GM23248 (cell line): ENCODE results near the gene ZNF124. TPM values are rescaled to one million over a fixed set of nuclear protein-coding genes. Genes with fewer than 3 reads are reported as not detected.
A peak's percentile ranks its signal among the peaks of the same experiment; 100 is the strongest.

Experiments used
- DNase-seq: peaks from one replicate; pipeline ENCODE4 v3.0.0-alpha.2; 2015
- H2AFZ ChIP-seq: fragments of 200-600 bp; sonication (generic); 2 replicates; pipeline ENCODE4 v1.6.1; 2016; ENCODE audit warnings: antibody characterized with exemption
- H3F3A ChIP-seq: fragments of 200-600 bp; sonication (generic); 2 replicates; pipeline ENCODE4 v1.6.1; 2016; ENCODE audit warnings: mild to moderate bottlenecking, antibody characterized with exemption, mixed run types; ENCODE audit not compliant: insufficient read depth
- H3K27ac ChIP-seq: fragments of 200-600 bp; sonication (generic); 2 replicates; pipeline ENCODE4 v1.5.1; 2016; ENCODE audit warnings: mild to moderate bottlenecking
- H3K27me3 ChIP-seq: fragments of 200-600 bp; sonication (generic); replicated peaks from 2 replicates; pipeline ENCODE4 v1.6.1; 2016; ENCODE audit warnings: mild to moderate bottlenecking; ENCODE audit not compliant: insufficient read depth
- H3K36me3 ChIP-seq: fragments of 200-600 bp; sonication (generic); 2 replicates; pipeline ENCODE4 v1.6.1; 2016; ENCODE audit warnings: low read depth, mild to moderate bottlenecking
- H3K4me1 ChIP-seq: fragments of 200-600 bp; sonication (generic); 2 replicates; pipeline ENCODE4 v1.6.1; 2016; ENCODE audit warnings: mild to moderate bottlenecking; ENCODE audit not compliant: insufficient read depth
- H3K4me2 ChIP-seq: fragments of 200-600 bp; sonication (generic); one replicate; pipeline ENCODE4 v1.6.1; 2016; ENCODE audit warnings: mild to moderate bottlenecking; ENCODE audit not compliant: unreplicated experiment
- H3K4me3 ChIP-seq: fragments of 200-600 bp; sonication (generic); 2 replicates; pipeline ENCODE4 v1.5.1; 2016; ENCODE audit warnings: mild to moderate bottlenecking
- H3K79me2 ChIP-seq: fragments of 200-600 bp; sonication (generic); 2 replicates; pipeline ENCODE4 v1.6.1; 2016; ENCODE audit warnings: mild to moderate bottlenecking; ENCODE audit not compliant: insufficient read depth
- H3K9ac ChIP-seq: fragments of 200-600 bp; sonication (generic); 2 replicates; pipeline ENCODE4 v1.6.1; 2016; ENCODE audit warnings: mild to moderate bottlenecking
- H3K9me2 ChIP-seq: fragments of 200-600 bp; sonication (generic); 2 replicates; pipeline ENCODE4 v1.6.1; 2016; ENCODE audit warnings: mixed run types, mild to moderate bottlenecking, moderate library complexity; ENCODE audit not compliant: insufficient read depth
- H3K9me3 ChIP-seq: fragments of 200-600 bp; sonication (generic); one replicate; pipeline ENCODE4 v1.6.1; 2017; ENCODE audit warnings: low read depth
- H4K20me1 ChIP-seq: fragments of 200-600 bp; sonication (generic); 2 replicates; pipeline ENCODE4 v1.6.0; 2016; ENCODE audit not compliant: insufficient read depth
- EZH2 ChIP-seq: fragments of 200-600 bp; sonication (generic); IDR thresholded peaks from 2 replicates; pipeline ENCODE4 v1.6.1; 2018; ENCODE audit warnings: antibody characterized with exemption, mild to moderate bottlenecking; ENCODE audit not compliant: insufficient read depth, poor library complexity, severe bottlenecking
- EZH2phosphoT487 ChIP-seq: fragments of 200-600 bp; sonication (generic); IDR thresholded peaks from 2 replicates; pipeline ENCODE4 v1.6.1; 2018; ENCODE audit warnings: antibody characterized with exemption, moderate library complexity, mild to moderate bottlenecking, low read depth; ENCODE audit not compliant: insufficient read depth
- WGBS, 2 experiments: methylation state at CpG; one replicate each; pipeline ENCODE4 v1.1.6; 2015 to 2017; ENCODE audit warnings: low lambda C conversion rate in 2 of 2, low coverage in 1 of 2; ENCODE audit errors: missing lambda C conversion rate in 2 of 2; 5-methylcytosine and 5-hydroxymethylcytosine counted together
- in situ Hi-C: fragments of 300-500 bp; cut with MboI; formaldehyde crosslinking; loops from 2 replicates; pipeline ENCODE4 v1.15.0; 2020
- polyA plus RNA-seq: library from polyadenylated mRNA; unstranded; fragments of >200 nt; fragmentation: Nextera tagmentation; extraction: Ambion mirVana; gene quantifications from 2 replicates; pipeline ENCODE4 v1.2.1, GENCODE V29; 2016
- total RNA-seq: library from RNA; depleted of rRNA; stranded (reverse); fragments of >200 nt; shearing (Covaris generic); gene quantifications from 2 replicates; pipeline ENCODE4 v1.2.3, GENCODE V29; 2014

The ZNF124 gene
- total and polyA plus RNA-seq, 2 experiments from 2014 or later, result 2.8 to 14.1 TPM

DNA sequence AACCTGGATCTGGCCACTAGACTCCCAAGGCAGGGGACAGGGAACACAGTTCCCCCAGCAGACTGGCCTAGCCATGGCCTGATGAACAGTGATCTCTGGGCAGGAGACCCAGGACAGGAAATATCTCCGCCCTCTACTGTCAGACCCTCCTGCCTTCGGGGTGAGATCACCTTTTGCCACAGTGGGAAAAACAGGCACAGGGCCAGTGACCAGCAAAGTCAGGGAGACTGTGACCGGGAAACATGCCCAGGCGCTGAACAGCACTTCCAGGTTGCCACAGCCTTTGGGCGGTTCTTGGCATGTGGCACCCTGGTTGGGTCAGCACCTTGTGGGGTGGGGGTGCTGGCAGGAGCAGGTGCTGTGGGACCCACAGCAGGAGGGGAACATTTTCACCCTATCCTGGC, 58.7 kb downstream of the ZNF124 start:
- 67 to 70% methylated on average over 5 of the region's 5 CpGs for WGBS, 2 experiments
- H3K27ac ChIP-seq, result no peak overlapping the region
- H3K9me2 ChIP-seq, result no peaks in the 10 kb centered on the region
- no peak for TF ChIP-seq EZH2phosphoT487
- TF ChIP-seq EZH2, result no peak
- H3K4me3 ChIP-seq, result no peak overlapping the region
- H3K4me2 ChIP-seq, result no peak overlapping the region
- no peaks in the 10 kb centered on the region for H3K27me3 ChIP-seq
- DNase-seq, result peak; percentile 38
- H3K79me2 ChIP-seq, result no peaks in the 10 kb centered on the region
- 0 out of 2 replicates have a peak, but pooled peaks cover 6% of the 10 kb centered on the region for H3F3A ChIP-seq
- no peaks in the 10 kb centered on the region for H3K4me1 ChIP-seq
- H3K9me3 ChIP-seq, result no peaks in the 10 kb centered on the region
- in situ Hi-C loops, result no loop called here
- no peak overlapping the region for H2AFZ ChIP-seq
- H4K20me1 ChIP-seq, result no peaks in the 10 kb centered on the region
- no peaks in the 10 kb centered on the region for H3K36me3 ChIP-seq
- H3K9ac ChIP-seq, result no peak overlapping the region

GRCh38 chr1:247112479-247112781, 59.4 kb downstream of the ZNF124 start:
- DNase-seq, result no peak
- TF ChIP-seq EZH2phosphoT487, result no peak
- TF ChIP-seq EZH2, result no peak
- H3K36me3 ChIP-seq, result no peaks in the 10 kb centered on the region
- H3K4me2 ChIP-seq, result no peak overlapping the region
- in situ Hi-C loops, result no loop called here
- H3F3A ChIP-seq, result 0 out of 2 replicates have a peak, but pooled peaks cover 6% of the 10 kb centered on the region
- no peaks in the 10 kb centered on the region for H4K20me1 ChIP-seq
- H3K9ac ChIP-seq, result no peak overlapping the region
- H3K4me1 ChIP-seq, result no peaks in the 10 kb centered on the region
- peak overlapping the region; percentile 94 for H2AFZ ChIP-seq
- H3K79me2 ChIP-seq, result no peaks in the 10 kb centered on the region
- no peaks in the 10 kb centered on the region for H3K27me3 ChIP-seq
- H3K9me2 ChIP-seq, result no peaks in the 10 kb centered on the region
- no peak overlapping the region for H3K27ac ChIP-seq
- H3K4me3 ChIP-seq, result no peak overlapping the region
- no peaks in the 10 kb centered on the region for H3K9me3 ChIP-seq
- WGBS, 2 experiments, result 75 to 76% methylated on average over 9 of the region's 9 CpGs

GRCh38 chr1:247111700-247112478, 59.9 kb downstream of the ZNF124 start:
- Histone ChIP-seq H3K27ac (no peak overlapping the region), H3K79me2 (no peaks in the 10 kb centered on the region), H3K9me3 (no peaks in the 10 kb centered on the region), H3K4me2 (peak overlapping the region; percentile 88), H3K4me3 (peak overlapping the region; percentile 78), H3K4me1 (no peaks in the 10 kb centered on the region), H3F3A (0 out of 2 replicates have a peak, but pooled peaks cover 6% of the 10 kb centered on the region), H3K9ac (peak overlapping the region; percentile 78), H3K27me3 (no peaks in the 10 kb centered on the region), H3K9me2 (no peaks in the 10 kb centered on the region), H2AFZ (peak overlapping the region; percentile 94), H3K36me3 (no peaks in the 10 kb centered on the region), H4K20me1 (no peaks in the 10 kb centered on the region)
- 8 to 11% methylated on average over 44 to 73 of the region's 78 CpGs for WGBS, 2 experiments
- in situ Hi-C loops, result no loop called here
- DNase-seq, result peak; percentile 77
- TF ChIP-seq EZH2 (no peak), EZH2phosphoT487 (no peak)

- no peak overlapping the region for H3K27ac ChIP-seq
- 0 out of 2 replicates have a peak, but pooled peaks cover 6% of the 10 kb centered on the region for H3F3A ChIP-seq
- peak overlapping the region; percentile 78 for H3K9ac ChIP-seq
- TF ChIP-seq EZH2phosphoT487, result no peak
- no peak for TF ChIP-seq EZH2
- H3K4me1 ChIP-seq, result no peaks in the 10 kb centered on the region
- peak overlapping the region; percentile 78 for H3K4me3 ChIP-seq
- no peaks in the 10 kb centered on the region for H4K20me1 ChIP-seq
- no peaks in the 10 kb centered on the region for H3K79me2 ChIP-seq
- peak overlapping the region; percentile 94 for H2AFZ ChIP-seq
- in situ Hi-C loops, result no loop called here
- peak; percentile 50 for DNase-seq
- no peaks in the 10 kb centered on the region for H3K27me3 ChIP-seq
- WGBS, 2 experiments, result 0 to 1% methylated on average over 23 to 27 of the region's 62 CpGs
- peak overlapping the region; percentile 88 for H3K4me2 ChIP-seq
- H3K36me3 ChIP-seq, result no peaks in the 10 kb centered on the region
- H3K9me3 ChIP-seq, result no peaks in the 10 kb centered on the region
- H3K9me2 ChIP-seq, result no peaks in the 10 kb centered on the region
Observed at GRCh38 chr1:247111259-247111699, 60.5 kb downstream of the ZNF124 start.
